ELR (cell line): Measurements from ENCODE around the gene TYSND1.
A peak's percentile ranks its signal among the peaks of the same experiment; 100 is the strongest.
"Not testable (repeated sequence)": the region's sequence is repeated elsewhere in the genome, so short reads cannot be mapped to it uniquely, and the experiment has no call there.

ENCODE experiments used
- DNase-seq: peaks from one replicate; pipeline ENCODE4 v3.0.0-alpha.2; 2015; ENCODE audit warnings: low read depth

TYSND1 gene

DNA sequence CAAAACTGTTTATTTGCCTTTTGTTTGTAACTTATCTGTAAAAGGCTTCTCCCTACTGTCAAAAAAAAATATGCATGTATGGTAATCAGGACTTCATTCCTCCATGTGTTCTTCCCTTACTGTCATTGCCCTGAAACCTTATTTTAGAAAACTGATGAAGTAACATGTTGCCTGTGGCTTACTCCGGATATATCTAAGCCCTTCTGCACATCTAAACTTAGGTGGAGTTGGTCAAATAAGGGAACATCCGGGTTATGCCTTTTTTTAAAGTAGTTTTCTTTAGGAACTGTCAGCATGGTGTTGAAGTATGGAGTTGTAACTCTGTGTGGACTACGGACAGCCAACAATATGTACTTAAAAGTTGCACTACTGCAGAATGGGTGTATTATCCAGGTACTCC lies 17.7 kb upstream of the TYSND1 start:
- DNase-seq, result no peak

DNA sequence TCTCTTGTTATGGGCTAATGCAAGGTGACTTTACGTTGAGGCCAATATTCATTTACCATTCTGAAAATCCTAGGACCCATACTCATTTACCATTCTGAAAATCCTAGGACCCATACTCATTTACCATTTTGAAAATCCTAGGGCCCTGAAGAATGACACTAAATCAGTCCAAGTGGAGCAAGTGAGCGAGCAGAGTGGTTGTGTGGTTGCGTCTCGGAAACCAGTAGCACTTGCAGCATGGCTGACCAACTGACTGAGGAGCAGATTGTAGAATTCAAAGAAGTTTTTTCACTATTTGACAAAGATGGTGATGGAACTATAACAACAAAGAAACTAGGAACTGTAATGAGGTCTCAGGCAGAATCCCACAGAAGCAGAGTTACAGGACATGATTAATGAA lies 16.9 kb upstream of the TYSND1 start:
- DNase-seq, result no peak

DNA sequence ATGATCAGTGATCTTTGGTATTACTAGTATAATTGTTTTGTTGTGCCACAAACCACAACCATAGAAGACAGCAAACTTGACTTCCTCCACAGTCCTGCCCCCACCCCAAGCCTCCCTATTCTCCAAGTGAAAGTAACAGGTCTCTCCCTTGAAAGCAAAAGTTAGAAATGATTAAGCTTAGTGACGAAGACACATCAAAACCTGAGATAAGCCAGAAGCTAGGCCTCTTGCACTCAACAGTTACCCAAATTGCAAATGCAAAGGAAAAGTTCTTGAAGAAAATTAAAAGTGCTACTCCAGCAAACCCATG lies 16.3 kb upstream of the TYSND1 start:
- DNase-seq, result peak; percentile 32

DNA sequence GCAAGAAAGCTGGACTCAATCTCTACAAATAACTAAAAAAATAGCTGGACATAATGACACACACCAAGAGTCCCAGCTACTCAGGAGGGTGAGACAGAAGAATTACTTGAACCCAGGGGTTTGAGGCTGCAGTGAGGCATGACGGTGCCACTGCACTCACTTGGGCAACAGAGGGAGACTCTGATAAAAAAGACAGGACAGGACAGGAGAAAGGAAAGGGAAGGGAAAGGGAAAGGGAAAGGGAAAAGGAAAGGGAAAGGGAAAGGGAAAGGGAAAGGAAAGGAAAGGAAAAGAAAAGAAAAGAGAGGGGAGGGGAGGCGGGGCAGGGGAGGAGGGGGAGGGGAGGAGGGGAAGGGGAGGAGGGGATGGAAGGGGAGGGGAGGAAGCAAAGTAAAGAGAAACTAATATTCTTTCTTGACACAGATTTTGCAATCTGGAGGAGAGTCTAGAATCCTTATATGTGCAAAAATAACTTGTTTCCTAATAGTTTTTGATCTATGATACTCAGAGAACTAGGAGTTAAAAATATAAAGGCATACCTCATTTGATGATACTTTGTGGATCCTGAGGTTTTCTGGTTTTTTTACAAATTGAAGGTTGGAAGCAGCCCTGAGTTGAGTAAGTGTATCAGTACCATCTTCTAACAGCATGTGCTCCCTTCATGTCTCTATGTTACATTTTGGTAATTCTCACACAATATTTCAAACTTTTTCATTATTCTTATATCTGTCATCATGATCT lies 15.8 kb upstream of the TYSND1 start:
- peak; percentile 32 for DNase-seq

DNA sequence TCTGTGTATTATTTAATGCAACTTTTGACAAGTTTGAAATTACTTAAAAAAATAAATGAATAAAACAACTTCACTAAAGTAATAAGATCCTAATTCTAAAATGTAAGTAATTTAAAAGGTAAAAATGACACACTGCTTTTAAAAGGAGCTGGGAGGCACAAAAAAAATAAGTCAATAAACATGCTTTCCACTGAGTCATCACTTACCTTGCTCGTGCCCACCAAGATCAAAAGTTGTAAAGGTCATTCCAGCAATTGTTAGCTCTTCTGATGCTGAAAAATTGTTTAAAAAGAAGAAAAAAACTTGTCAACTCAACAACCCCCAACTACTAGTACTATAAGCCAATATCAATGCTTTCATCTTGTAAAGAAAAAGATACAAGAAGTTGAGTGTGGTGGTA lies 14.3 kb upstream of the TYSND1 start:
- DNase-seq, result no peak

DNA sequence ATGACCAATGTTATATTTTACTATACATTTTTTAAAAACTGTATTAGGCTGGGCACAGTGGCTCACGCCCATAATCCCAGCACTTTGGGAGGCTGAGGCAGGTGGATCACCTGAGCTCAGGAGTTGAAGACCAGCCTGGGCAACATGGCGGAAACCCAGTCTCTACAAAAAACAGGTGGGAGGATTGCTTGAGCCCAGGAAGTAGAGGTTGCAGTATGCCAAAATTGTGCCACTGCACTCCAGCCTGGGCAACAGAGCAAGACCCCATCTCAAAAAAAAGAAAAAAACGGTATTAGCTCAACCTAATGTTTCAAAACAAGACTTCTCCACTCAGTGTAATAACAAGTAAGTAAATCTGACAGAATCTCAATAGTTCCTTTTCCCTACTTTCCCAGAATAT lies 12.9 kb upstream of the TYSND1 start:
- not testable (repeated sequence) for DNase-seq

DNA sequence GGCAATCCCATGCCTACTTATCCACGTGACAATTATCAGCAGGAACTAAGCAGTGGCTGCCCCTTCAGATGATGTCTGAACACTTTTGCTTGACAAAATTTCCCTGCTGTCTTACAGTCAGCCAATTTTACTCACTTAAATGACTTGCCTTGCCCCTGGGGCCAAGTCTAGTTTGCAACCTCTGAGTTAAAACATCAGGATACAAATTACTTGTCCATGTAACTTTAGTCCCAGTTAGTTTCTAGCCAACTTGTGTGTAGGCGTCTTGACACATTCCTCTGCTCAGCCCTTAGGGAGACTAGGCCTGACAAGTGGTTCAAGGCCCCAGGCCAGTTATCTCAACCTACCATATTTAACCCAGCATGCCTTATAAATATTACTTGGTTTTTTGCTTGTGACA lies 11.6 kb upstream of the TYSND1 start:
- DNase-seq, result no peak

DNA sequence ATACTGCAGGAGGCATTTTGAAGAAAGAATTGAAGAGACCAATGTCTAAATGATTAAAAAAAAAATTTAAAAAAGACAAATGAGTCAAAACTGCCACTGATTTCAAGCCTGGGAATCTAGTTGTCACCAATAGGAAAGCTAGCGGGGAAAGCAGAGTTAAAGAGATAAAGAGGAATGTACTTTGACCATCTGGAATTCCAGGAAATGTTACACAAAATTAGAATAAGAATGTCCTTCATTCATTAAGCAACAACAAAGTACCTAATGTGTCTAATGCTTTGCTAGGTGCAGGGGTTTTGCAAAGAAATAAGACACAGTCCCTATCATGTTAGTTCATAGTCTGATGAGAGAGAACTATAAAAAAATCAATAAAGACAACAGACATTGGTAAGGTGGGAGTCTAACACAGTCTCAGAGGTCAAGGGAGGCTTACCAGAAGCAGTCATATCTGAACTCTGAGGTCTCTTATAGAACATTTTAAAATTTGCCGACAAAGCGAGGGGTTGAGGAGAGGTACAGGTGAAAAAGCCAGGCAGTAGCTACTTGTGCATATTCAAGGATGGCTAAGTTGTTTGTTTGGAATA lies 8.8 kb upstream of the TYSND1 start:
- DNase-seq, result no peak

DNA sequence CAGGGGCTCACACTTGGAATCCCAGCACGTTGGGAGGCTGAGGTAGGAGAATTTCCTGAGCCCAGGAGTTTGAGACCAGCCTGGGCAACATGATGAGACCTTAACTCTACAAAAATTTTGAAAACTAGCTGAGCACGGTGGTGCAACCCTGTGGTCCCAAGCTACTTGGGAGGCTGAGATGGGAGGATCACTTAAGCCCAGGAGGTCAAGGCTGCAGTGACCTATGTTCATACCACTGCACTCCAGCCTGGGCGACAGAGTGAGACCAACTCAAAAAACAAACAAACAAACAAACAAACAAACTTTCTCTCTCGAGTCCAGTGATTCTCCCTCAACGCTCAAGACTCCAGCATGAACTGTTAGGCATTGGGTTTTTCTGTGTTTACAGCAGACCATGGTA lies 2.0 kb upstream of the TYSND1 start:
- no peak for DNase-seq

DNA sequence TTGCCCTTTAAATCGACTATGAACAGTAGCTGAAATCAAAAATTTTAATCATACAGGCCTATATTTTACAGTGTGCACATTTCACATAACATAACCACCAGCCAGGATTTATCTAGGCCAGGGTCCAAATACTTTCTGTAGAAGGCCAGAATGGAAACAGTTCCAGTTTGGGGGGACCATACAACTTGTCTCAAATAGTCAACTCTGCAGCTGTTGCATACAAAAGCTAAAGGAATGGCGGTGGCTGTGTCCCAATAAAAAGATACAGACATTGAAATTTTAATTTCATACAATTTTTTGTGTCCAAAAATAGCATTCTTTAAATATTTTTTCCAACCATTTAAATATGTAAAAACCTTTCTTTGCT lies 742 bp upstream of the TYSND1 start:
- no peak for DNase-seq

DNA sequence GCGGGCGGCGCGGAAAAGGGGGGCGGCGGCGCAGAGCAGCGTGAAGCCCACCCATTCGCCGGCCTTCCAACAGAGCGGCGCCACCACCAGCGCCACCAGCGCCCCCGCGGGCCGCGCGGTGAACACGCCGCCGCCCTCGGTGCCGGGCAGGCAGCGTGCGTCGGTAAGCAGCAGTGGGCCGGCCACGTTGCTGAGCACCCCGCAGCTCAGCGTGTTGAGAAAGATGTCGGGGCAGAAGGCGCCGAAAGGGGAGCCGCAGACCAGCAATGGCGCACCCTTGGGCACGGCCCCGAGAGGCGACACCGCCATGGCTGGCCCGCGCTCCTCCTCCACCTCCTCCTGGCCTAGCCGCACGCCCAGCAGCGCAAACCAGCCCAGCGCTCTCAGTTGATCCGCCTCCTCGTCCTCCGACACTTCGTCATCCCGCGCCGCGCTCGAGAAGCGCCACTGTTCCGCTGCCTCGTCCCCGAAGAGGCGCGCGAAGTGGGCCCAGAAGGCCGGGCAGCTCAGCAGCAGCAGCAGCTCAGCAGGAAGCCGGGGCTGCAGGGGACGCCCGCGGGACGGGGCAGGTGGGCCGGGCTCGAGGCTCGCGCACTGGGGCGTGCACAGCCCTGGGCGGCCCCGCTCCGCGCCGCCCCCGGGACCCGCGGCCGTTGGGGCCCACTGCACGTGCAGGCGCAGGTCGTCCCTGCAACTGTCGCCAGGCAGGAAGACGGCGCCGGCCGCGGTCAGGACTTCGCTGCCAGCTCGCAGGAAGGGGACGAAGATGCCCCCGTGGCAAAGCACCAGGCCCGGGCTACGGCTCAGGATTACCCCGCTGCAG lies 623 bp downstream of the TYSND1 start:
- peak; percentile 80 for DNase-seq

DNA sequence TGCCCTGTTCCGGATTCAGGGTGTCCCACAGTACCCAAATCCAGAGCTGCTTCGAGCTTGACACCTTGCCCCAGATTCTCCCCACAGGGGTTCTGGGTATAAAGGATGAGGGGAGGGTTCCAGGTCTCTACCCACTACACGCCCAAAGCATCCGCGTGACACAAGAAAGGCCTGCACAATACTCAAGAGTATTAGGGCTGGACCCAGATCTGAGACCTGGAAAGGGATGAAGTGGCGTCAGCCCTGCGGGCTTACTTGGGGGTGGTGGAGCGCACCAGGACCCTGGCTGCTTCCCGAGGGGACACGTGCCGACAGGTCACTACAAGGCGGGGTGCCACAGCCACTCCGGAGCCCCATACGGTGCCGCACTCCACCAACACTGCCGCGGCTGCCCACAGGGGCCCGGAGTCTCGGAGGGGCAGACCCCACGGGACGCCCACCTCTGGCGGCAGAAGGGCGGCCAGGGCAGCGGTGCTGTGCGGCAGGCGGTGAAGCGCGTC lies 1.3 kb downstream of the TYSND1 start:
- peak; percentile 26 for DNase-seq

DNA sequence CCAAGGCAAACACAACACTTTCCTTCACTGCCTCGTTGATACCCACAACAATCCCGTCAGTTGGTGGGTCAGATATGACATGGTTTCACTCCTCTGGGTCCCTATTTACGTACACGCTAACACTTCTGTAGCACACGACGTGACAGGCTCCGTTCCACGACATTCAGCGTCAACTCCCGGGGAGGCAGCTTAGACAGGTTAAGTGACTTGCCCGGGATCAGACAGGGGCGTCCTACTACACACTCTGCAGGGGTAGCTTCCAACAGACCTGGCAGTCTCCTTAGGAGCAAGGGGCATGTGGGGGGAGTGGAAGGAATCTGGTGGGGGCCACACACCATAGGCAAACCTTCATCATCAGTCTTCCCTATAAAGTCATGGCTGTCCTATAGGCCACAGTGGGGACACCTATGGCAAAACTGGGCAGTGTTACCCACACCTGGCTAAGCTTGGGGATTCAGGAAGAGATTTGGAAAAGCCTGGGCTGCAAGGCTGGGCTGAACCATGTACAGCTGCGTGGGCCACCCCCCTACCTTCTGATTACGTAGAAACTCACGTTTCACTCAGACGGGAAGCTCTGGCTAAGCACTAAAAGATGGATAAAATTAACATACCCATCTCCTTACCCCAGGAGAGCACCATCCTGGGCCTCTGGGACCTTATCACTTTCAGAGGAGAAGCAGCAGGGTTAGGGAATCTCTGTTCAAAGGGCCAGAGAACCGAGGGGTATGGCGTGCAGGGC lies 2.0 kb downstream of the TYSND1 start:
- DNase-seq, result no peak

DNA sequence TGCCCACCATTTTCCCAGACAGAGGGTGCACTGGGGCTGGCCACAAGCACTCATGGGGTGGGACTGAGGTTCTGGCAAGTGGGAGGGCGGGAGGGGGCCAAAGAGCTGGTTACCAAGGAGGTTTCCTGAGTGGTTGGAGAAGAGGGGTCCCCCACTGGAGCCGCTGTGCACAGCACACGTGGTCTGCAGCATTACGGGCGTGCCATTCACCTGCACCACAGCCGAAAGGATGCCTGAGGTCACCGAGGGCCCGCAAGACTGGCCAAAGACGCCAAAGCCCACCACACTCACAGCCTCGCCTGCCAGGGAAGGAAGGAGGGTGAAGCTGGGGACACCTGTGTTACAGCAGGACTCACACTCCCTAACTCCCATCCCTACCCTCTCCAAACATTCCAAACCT lies 3.9 kb downstream of the TYSND1 start:
- no peak for DNase-seq

DNA sequence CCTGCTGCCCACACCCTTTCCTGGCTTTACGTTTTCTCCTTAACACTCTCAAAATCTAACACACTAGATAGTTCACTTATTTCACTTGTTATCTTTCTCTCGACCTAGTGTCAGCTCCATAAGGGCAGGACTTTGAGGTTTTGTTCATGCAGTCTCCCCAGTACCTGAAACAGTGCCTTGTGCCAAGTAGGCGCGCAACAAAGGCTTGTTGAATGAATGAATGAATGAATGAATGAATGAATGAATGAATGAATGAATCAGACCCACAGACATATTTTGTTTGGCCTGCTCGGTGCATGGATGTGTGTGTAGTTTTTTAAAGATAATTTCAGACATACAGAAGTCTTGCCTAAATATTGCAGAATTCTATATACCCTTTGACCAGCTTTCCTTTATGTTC lies 6.2 kb downstream of the TYSND1 start:
- DNase-seq, result no peak

DNA sequence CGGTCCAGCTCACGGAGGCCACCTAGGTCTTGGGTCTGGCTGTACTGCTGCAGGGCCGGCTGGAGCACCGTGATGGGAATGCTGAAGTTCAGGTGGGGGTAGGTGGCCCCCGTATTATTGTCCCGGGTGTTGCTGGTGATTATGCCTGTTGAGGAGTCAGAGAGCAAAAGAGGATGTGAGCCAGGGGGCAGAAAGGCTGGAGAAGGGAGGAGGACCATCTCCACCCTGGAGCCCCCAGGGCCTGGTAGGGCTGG lies 6.6 kb downstream of the TYSND1 start:
- no peak for DNase-seq

DNA sequence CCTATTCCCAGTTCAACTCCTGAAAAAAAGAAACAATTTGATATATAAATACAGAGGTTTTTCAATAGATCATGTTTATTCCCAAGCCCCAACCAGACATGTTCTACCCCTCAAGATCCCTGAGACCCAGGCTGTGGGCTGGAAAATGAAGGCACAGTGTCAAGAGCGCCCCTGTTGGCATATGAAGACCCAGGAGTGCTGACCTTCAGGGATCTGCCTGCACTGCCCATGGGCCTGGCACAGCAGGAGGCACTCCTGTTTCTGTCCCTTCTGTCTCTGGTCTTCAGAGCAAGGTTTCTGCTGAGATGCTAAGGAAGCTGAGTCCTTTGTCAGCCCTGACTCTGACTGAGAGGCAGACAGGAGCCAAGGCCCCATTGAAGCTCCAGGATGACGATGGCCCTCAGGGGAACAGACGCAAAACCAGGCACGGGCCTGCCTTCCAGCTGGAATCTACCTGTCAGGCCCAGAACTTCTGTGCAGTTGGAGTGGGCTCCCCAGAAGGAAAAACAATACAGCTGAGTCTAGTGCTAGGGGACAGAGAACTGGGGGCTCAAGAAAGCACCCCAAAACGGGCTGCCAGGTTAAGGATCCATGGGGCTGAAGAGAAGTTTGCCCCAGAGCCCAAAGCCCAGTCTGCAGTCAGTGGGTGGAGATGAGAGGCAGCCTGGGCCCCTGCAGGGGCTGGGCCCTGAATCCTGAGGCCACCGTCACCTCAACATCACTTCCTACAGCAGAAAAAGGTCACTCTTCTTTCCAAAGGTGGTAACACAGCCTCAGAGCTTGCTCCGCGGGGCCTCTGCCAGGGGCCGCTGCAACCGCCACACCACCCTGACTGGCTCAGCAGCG lies 7.1 kb downstream of the TYSND1 start:
- no peak for DNase-seq

DNA sequence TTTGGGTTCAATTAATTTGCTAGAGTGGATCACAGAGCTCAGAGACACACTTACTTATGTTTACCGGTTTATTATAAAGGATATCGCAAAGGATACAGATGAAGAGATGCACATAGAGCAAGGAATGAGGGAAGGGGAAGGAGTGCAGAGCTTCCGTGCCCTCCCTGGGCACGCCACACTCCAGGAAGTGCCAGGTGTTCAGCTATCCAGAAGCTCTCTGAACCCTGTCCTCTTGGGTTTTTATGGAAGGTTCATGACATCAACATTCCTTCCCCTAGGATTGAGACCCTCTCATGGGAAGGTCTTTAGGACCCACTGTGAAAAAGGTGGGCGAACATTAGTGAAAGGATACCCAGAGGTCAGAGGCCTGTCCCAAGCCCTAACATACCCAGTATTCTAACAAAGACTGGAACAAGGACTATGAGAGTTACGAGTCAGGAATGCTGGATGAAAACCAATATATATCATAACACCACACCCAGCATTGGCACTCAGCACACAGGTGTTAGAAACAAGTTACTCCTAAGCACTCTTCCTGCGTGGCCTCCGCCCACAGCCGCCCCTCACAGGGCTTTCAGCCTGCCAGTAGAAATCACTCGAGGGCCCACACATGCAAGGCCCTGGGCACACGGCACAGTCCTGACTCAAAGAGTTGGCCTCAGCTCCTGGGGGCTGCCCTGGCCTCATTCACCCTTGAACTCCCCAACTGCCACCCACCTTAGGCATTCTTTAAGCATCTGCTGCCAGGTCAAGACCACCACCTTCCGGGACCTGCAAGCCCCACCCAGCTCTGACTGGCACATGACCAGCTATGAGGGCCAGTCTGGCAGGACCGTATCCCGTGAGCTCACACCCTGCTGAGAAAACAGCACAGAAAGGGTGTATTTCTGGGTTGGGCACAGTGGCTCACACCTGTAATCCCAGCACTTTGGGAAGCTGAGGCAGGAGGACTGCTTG lies 8.3 kb downstream of the TYSND1 start:
- no peak for DNase-seq

DNA sequence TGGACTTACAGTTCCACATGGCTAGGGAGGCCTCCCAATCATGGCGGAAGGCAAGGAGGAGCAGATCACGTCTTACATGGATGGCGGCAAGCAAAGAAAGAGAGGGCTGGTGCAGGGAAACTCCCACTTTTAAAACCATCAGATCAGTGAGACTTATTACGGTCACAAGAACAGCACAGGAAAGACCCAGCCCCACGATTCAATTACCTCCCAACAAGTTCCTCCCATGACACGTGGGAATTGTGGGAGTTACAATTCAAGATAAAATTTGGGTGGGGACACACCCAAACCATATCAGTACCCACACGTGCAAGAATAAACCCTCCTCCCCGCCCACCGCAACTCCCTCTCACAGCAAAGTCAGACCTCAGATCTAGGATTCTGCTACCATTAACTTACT lies 9.4 kb downstream of the TYSND1 start:
- no peak for DNase-seq

DNA sequence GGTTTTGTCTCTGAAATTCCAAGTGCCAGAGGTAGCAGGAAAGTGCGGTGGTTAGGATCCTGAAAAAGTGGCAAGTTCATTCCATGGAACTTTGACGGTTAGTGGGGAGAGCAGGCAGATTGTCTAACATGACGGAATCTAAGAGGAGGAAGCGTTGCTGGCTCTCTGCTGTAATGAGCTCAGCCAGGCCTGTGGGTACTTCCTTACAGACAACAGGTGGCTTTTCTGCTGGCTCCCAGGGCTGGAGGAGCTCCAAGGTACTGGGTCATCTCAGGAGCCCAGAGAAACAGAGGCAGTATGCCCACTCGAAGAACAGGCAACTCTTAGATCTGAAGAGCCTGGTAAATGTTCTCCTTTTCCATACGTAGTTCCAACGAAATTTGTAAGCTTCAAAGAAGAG lies 10.8 kb downstream of the TYSND1 start:
- no peak for DNase-seq

DNA sequence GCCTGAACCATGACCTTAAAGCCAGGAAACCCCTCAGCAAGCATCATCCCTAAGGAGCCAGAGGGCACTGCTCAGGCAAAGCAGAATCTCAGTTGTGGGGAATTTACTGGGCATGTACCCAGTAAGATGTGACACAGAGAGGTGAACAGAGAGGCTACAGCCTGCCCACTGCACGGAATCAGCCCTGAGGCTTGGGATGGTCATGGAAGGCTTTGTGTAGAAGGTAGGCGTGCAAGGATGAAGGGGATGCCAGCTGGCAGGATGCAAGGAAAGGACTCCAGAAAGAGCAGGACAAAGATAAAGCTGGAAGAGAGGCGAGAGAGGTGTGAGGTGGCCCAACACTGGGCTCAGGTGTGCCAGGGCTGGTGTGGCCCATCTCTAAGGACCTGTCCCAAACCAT lies 11.5 kb downstream of the TYSND1 start:
- DNase-seq, result no peak
